Fibroblast of skin of abdomen (primary cell): ENCODE measurements around the gene C1QTNF1. TPM values are rescaled to one million over a fixed set of nuclear protein-coding genes. Genes with fewer than 3 reads are reported as not detected.

Experiments
- DNase-seq: peaks from one replicate; pipeline ENCODE4 v3.0.0-alpha.2; 2013
- polyA plus RNA-seq, 2 experiments: library from polyadenylated mRNA; unstranded; fragments of 120-200 nt; gene quantifications; one replicate each; pipeline ENCODE4 v1.2.1, GENCODE V29; 2013; ENCODE audit not compliant: insufficient read length in 2 of 2

The C1QTNF1 gene, protein sequence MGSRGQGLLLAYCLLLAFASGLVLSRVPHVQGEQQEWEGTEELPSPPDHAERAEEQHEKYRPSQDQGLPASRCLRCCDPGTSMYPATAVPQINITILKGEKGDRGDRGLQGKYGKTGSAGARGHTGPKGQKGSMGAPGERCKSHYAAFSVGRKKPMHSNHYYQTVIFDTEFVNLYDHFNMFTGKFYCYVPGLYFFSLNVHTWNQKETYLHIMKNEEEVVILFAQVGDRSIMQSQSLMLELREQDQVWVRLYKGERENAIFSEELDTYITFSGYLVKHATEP
- 9.7 TPM for polyA plus RNA-seq (2013, experiment 1 of 2; ENCODE audit: insufficient read length)
- 9.6 TPM for polyA plus RNA-seq (2013, experiment 2 of 2; ENCODE audit: insufficient read length)

DNA sequence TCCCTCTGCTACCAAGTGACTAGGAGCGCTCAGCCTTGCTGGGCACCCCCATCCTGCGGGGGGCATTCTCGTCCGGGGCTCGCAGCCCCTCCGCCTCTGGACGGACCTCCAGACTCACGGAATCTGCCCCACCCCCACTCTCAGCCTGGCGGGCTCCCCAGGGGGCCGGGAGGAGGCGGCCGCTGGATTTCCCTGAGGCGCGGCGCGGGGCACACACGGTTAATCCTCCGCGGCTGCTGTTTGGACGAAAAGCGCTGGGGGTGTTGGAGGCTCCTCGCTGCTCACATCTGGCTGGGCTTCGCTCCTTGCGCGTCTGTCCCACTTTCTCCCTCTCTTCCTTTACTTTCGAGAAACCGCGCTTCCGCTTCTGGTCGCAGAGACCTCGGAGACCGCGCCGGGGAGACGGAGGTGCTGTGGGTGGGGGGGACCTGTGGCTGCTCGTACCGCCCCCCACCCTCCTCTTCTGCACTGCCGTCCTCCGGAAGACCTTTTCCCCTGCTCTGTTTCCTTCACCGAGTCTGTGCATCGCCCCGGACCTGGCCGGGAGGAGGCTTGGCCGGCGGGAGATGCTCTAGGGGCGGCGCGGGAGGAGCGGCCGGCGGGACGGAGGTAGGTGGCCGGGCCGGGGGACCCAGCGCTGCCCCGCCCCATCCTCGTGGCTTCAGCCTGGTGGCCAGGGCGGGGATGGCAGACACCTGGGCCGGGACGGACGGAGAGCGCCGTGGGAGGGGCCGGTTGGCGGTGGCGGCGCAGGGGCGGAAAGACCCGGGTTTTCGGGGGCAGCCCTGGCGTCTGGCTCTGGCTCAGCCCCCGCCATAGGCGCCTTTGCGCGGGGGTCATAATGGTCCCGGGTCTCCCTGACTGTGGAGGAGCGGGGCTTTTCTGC lies at the start of gene C1QTNF1:
TSS of gene C1QTNF1 (plus strand) at position 284 of the 886 bp plus-strand sequence. CDS start 19,800 bp downstream, outside the sequence.
- peak; percentile 30 for DNase-seq

DNA sequence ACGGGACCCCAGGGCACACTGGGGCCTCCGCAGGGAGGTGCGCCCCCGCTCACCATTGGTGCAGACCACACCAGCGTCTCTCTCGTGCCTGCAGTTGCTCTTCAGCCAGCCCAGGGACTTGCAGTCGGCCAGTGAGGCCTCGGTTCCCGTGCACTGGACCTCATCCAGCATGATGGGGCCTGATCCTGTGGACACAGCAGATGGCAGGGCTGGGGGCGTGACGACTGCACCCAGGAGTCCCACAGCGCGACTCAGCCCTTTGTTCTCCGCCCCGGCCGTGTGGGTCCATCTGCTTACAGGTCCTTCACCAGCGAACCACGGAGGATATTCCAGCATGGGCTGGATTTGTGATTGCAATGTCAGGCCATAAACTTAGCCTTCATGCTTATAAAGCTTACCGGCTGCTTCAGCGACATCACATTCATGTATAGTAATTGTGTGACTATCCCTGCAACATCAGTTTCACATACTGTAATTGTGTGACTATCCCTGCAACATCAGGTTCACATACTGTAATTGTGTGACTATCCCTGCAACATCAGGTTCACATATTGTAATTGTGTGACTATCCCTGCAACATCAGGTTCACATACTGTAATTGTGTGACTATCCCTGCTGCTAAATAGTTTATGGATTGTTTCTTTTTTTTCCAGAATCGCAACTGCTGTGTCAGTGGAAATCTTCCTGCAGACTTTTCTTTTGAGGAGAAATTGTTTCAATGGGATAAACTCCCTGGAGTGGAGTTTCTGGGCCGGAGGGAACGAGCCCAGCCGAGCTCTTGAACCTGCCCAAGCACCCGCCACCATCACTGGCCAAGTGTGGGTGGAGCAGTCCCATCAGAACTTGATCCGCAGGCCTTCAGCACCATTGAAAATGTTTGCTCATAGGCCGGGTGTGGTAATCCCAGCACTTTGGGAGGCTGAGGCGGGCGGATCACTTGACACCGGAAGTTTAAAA lies 49.1 kb upstream of the C1QTNF1 start:
- peak; percentile 77 for DNase-seq

- no peak for DNase-seq
These were observed 46.9 kb upstream of the C1QTNF1 start for GRCh38 chr17:78976907-78977680.

GRCh38 chr17:78977681-78977943 lies 46.4 kb upstream of the C1QTNF1 start:
- no peak for DNase-seq

- no peak for DNase-seq
These were observed 45.7 kb upstream of the C1QTNF1 start for GRCh38 chr17:78977997-78978973.

- peak; percentile 74 for DNase-seq
These were observed 44.0 kb upstream of the C1QTNF1 start, which contains the start of gene LGALS3BP for GRCh38 chr17:78979780-78980623. Gene LGALS3BP (minus strand): TSS chr17:78979923. CDS start chr17:78977191, 2,732 bp downstream.

- no peak for DNase-seq
These were observed 43.4 kb upstream of the C1QTNF1 start for GRCh38 chr17:78980624-78980972.

- no peak for DNase-seq
These were observed 42.7 kb upstream of the C1QTNF1 start for GRCh38 chr17:78981010-78981888.

GRCh38 chr17:78985395-78985794 lies 38.6 kb upstream of the C1QTNF1 start:
- DNase-seq: no peak

DNA sequence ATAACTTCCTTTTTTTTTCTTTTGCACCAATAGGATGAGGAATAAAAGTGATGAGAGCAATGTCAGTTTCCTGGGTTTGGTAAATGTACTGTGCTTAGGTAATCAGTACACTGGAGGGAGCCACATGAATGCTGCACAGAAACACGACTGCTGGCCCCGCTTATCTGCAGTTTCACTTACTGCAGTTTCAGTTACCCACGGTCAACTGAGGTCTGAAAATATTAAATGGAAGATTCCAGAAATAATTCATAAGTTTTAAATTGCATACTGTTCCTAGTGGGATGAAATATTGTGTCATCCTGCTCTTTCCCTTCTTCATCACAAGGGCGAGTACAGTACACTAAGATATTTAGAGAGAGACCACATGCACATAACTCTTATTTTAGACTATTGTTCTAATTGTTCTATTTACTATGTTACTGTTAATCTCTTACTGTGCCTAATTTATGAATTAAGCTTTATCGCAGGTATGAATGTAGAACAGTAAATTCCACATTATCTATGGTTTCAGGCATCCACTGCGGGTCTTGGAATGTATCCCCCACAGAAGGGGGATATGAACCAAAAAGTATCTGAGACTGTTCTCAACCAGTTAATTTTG lies 37.8 kb upstream of the C1QTNF1 start:
- DNase-seq: peak; percentile 18

DNA sequence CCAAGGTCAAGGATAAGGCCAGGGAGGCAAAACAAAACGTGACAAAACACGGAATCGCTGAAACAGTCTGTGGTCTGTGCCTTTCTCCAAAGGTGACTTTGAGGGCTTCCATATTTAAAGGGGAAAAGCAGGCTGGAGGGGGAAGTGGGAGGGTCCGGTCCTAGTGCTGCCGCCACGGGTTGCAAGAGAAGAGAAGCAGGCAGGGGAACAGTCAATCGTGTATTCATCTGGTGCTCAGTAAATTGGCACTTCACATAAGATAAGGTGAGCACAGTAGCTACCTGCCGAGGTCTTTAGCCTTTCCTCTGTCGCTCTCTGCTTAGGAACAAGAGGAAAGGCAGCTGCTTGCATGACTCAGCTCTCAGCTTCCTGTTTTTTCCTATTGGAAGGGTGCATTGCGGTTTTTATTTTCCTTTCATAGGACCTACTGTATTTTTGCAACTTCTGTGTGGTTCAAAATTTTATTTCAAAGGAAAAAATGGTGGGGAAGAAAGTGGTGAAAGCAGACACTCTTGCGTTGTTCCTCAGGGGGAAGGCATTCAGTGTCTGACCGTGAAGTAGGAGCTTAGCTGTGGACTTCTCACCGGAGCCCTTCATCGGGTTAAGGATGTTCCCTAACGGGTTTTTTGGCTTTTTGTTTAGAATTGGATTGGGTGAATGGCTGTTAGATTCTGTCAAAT lies 37.2 kb upstream of the C1QTNF1 start:
- peak; percentile 52 for DNase-seq

GRCh38 chr17:78988152-78988551 lies 35.8 kb upstream of the C1QTNF1 start:
- no peak for DNase-seq

- DNase-seq: no peak
These were observed 33.5 kb upstream of the C1QTNF1 start for GRCh38 chr17:78990349-78991016.

DNA sequence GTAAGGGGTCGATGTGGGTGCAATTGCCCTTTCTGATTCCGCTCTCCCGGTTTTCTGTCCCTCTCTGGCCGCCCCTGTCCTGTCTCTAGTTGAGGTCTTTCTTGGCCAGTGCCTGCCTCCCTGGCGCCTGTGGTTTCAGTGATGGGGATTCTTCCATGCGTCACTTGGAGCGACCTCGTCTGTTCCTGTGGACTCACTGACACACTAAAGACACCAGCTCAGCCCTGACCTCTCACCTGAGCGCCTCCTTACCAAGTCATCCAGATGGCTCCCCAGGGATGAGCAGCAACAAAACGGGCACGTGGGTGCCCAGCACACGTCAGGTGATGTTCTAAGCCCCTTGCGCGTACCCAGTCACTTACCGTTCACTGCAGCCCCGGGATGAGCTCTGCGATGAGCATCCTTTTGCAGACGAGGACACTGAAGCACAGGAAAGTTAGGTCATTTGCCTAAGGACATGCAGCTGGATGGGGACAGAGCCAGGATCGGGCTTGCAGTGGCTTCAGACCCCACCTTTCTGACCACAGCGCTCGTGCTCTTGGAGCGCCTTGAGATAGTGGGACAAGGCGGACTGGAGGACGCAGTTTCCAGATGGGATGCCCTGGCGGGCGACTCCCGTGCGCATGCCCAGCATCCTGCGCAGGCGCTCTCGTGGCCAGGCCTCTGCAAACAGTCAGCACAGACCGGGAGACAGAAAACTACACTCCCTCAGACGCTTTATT lies 32.8 kb upstream of the C1QTNF1 start:
- DNase-seq: no peak

DNA sequence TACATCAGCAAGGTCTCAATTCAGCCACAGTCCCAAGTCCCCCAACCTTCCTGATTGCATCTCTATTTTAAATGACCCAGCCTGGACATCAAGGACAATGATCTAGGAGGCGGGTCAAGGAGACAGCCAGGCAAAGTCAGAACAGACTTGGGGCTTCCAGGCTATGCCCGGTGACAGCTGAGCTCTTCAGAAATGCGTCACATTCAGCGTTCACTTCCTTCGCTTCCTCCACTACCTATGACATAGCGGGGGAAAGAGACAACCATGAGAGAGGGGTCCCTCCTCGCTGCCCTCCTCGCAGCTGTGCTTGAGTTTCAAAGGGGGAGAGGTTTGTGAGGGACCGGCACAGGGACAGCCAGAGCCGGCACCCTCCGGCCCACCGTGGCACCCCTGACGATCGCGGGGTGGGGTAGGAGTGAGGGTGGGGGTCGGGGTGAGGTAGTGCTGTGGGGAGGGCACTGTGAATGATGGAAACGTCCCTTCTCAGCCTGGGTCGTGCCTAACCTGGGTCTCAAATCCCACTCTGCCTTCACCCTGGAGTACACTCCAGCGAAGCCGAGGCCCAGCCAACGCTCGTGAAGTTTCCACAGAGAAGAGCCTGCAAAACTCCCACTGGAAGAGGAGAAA lies 31.9 kb upstream of the C1QTNF1 start:
- DNase-seq: no peak
